Panc1 (cell line): ENCODE data around the gene HSP90B1. TPM values are rescaled to one million over a fixed set of nuclear protein-coding genes. Genes with fewer than 3 reads are reported as not detected.

Source experiments
- ATAC-seq: fragments of 200-7000 bp; cut with Tn5 transposase; 2 replicates; pipeline ENCODE4 v1.9.1; 2020; ENCODE audit warnings: mild to moderate bottlenecking, moderate library complexity
- Bru-seq: library from RNA; stranded (reverse); fragments of 400-500 nt; gene quantifications from one replicate; lab custom pipeline; 2021; lab: Mats Ljungman, UMichigan
- BruChase-seq, 2 experiments: library from RNA; stranded (reverse); fragments of 400-500 nt; gene quantifications; one replicate each; lab custom pipeline; 2021; lab: Mats Ljungman, UMichigan
- BruUV-seq: library from RNA; stranded (reverse); fragments of 400-500 nt; replicated peaks from 2 replicates; lab custom pipeline; 2021; lab: Mats Ljungman, UMichigan
- CTCF ChIA-PET: fragments of 300-600 bp; sonication (Branson Sonifier 250); formaldehyde crosslinking; loops from one replicate; lab custom pipeline; 2022; ENCODE audit warnings: antibody characterized with exemption; lab: Charles Lee
- POLR2A ChIA-PET: fragments of 300-600 bp; sonication (Branson Sonifier 250); formaldehyde crosslinking; loops from one replicate; lab custom pipeline; 2022; ENCODE audit warnings: antibody characterized with exemption; lab: Charles Lee
- DNase-seq: peaks from one replicate; pipeline ENCODE4 v3.0.0-alpha.2; 2010; ENCODE audit warnings: low read depth, low spot score
- H3K27ac ChIP-seq: 2 replicates; pipeline ENCODE4 v1.5.1; 2011; ENCODE audit warnings: mild to moderate bottlenecking, low read length, inconsistent platforms
- H3K27me3 ChIP-seq: fragments of 200-500 bp; sonication (Bioruptor generic); 2 replicates; pipeline ENCODE4 v1.6.0; 2014; ENCODE audit warnings: low read length, inconsistent platforms; ENCODE audit not compliant: control insufficient read depth, insufficient read depth
- H3K36me3 ChIP-seq: fragments of 200-500 bp; sonication (Bioruptor generic); 2 replicates; pipeline ENCODE4 v1.5.1; 2014; ENCODE audit warnings: inconsistent platforms, mild to moderate bottlenecking, low read length, moderate library complexity; ENCODE audit not compliant: control insufficient read depth, insufficient read depth
- H3K4me1 ChIP-seq: 2 replicates; pipeline ENCODE4 v1.5.1; 2011; ENCODE audit warnings: inconsistent platforms, mild to moderate bottlenecking, low read length, moderate library complexity; ENCODE audit not compliant: control insufficient read depth, insufficient read depth
- H3K4me3 ChIP-seq, 2 experiments: 2 replicates each; pipeline ENCODE4 v1.5.1; 2011 to 2012; ENCODE audit warnings: low read depth in 2 of 2, low read length in 2 of 2, mild to moderate bottlenecking in 2 of 2, inconsistent platforms in 1 of 2, moderate library complexity in 1 of 2
- H3K9me3 ChIP-seq: fragments of 200-500 bp; sonication (Bioruptor generic); 2 replicates; pipeline ENCODE4 v1.5.1; 2014; ENCODE audit warnings: low read depth, mild to moderate bottlenecking, inconsistent platforms, low read length, moderate library complexity; ENCODE audit not compliant: control insufficient read depth, insufficient read depth
- CTCF ChIP-seq: fragments of 450-650 bp; IDR thresholded peaks from 2 replicates; pipeline ENCODE4 v1.5.1; 2017; ENCODE audit warnings: mild to moderate bottlenecking
- POLR2AphosphoS5 ChIP-seq: IDR thresholded peaks from 2 replicates; pipeline ENCODE4 v1.6.1; 2012; ENCODE audit warnings: mild to moderate bottlenecking, low read depth, low read length, moderate library complexity
- REST ChIP-seq, 2 experiments: IDR thresholded peaks; 2 replicates each; pipeline ENCODE4 v1.6.1; 2011 to 2012; ENCODE audit warnings: low read depth in 2 of 2, control low read depth in 1 of 2, low read length in 1 of 2, mild to moderate bottlenecking in 1 of 2, moderate library complexity in 1 of 2; ENCODE audit not compliant: insufficient read depth in 1 of 2
- SIN3A ChIP-seq: IDR thresholded peaks from 2 replicates; pipeline ENCODE4 v1.6.1; 2012; ENCODE audit warnings: low read depth, mild to moderate bottlenecking, low read length, moderate library complexity, borderline replicate concordance; ENCODE audit not compliant: insufficient read depth
- TCF7L2 ChIP-seq: IDR thresholded peaks from 2 replicates; pipeline ENCODE4 v1.6.1; 2011; ENCODE audit warnings: mild to moderate bottlenecking, low read depth, low read length, inconsistent platforms
- in situ Hi-C: cut with HindIII; loops from 2 replicates; pipeline ENCODE4 v1.10.0; 2016; ENCODE audit warnings: low sequenced_read_pairs, low pct_unique_long_range_greater_than_20kb
- intact Hi-C: fragments of 100-400 bp; cut with micrococcal nuclease; formaldehyde crosslinking; loops from one replicate; pipeline ENCODE4 v1.10.0; 2022; ENCODE audit not compliant: unreplicated experiment
- long read RNA-seq: library from polyadenylated mRNA; unstranded; transcript quantifications from one replicate; pipeline ENCODE4 v2.0.0, GENCODE V29; 2021; ENCODE audit not compliant: unreplicated experiment
- polyA plus RNA-seq: library from polyadenylated mRNA; unstranded; fragments of >200 nt; gene quantifications from one replicate; pipeline ENCODE4 v1.2.1, GENCODE V29; 2012; ENCODE audit warnings: missing spikeins; ENCODE audit not compliant: insufficient read length
- total RNA-seq: library from RNA; stranded (reverse); gene quantifications from one replicate; pipeline ENCODE4 v1.2.1, GENCODE V29; 2021; ENCODE audit not compliant: unreplicated experiment

Gene HSP90B1
- total RNA-seq: 503 TPM
- 275 TPM for polyA plus RNA-seq
- Bru-seq, nascent RNA: percentile 98 among the genes with signal in this experiment
- percentile 98 among the genes with signal in this experiment for BruChase-seq, experiment 1, labeled RNA remaining after a 2-hour chase
- percentile 99 among the genes with signal in this experiment for BruChase-seq, experiment 2, labeled RNA remaining after a 6-hour chase
- long read RNA-seq, transcript HSP90B1-201 (18 exons, 2,858 nt): major isoform, 500 of 1,293 reads
- long read RNA-seq, partial matches to known transcripts: 682 of 1,293 reads
- long read RNA-seq, other reads (novel, unspliced or antisense): 111 of 1,293 reads

- no peaks in the 10 kb centered on the region for H3K9me3 ChIP-seq
- H3K27me3 ChIP-seq: no peaks in the 10 kb centered on the region
- ATAC-seq (peak; percentile 91), DNase-seq (peak; percentile 97)
- in situ Hi-C loops: no loop called here
- peak within 1 kb of the TSS; percentile 62 to 99 for H3K4me3 ChIP-seq
- intact Hi-C loops: no loop called here
- TF ChIP-seq TCF7L2 (no peak; the same call in 1 of the 2 replicates), POLR2AphosphoS5 (peak; percentile 95), SIN3A (peak; percentile 85)
- peak within 1 kb of the TSS; percentile 92 for H3K27ac ChIP-seq
- BruUV-seq: TSS peak; percentile 71
- peaks cover 24% of the 10 kb centered on the region for H3K4me1 ChIP-seq
- H3K36me3 ChIP-seq: peaks cover 33% of the 10 kb centered on the region
- ChIA-PET POLR2A (interaction anchor here (0.6 to 1.1 kb wide), 11 partner anchors 9 to 1903 kb away, joined by 3 to 7 read pairs (median 4); partner anchors contain the start of genes NT5DC3 and TDG), CTCF (no interaction called here)
Measured at GRCh38 chr12:103930034-103930786, at the start of gene HSP90B1. Gene HSP90B1 (plus strand): TSS chr12:103930410. CDS start chr12:103930516, 106 bp downstream.

GRCh38 chr12:103881261-103881660, 48.9 kb upstream of the HSP90B1 start:
- Histone ChIP-seq H3K27ac (no peak overlapping the region), H3K36me3 (no peaks in the 10 kb centered on the region), H3K27me3 (no peaks in the 10 kb centered on the region; the same call in 1 of the 2 replicates), H3K4me1 (0 out of 2 replicates have a peak, but pooled peaks cover 4% of the 10 kb centered on the region), H3K4me3 (no peak overlapping the region), H3K9me3 (no peaks in the 10 kb centered on the region)
- ATAC-seq (no peak), DNase-seq (no peak)
- TF ChIP-seq REST (IDR thresholded peaks at IDR 0.05; ENCODE audit: insufficient read depth in 1 of 2, low read depth in 2 of 2, low read length in 1 of 2): no peak
- TF ChIP-seq CTCF: no peak
- TF ChIP-seq SIN3A: no peak
- no peak for TF ChIP-seq TCF7L2
- TF ChIP-seq POLR2AphosphoS5: no peak
- in situ Hi-C loops: no loop called here
- intact Hi-C loops: loop anchor here (5.0 kb wide), 1 partner anchor 226 kb away; no protein-coding TSS in a partner anchor
- ChIA-PET POLR2A (no interaction called here), CTCF (no interaction called here)
- BruUV-seq: no TSS peak
